ENCODE measurements around the gene PIK3R6. TPM values are rescaled to one million over a fixed set of nuclear protein-coding genes. Genes with fewer than 3 reads are reported as not detected.
A peak's percentile ranks its signal among the peaks of the same experiment; 100 is the strongest.

Gene PIK3R6
- total RNA-seq, 2 donors from 2014 or later: 0.66 TPM; not detected in 1

GRCh38 chr17:8841844-8842243, 25.6 kb downstream of the PIK3R6 start:
- peaks cover 6% of the 10 kb centered on the region for H3K4me1 ChIP-seq
- H3K4me3 ChIP-seq: no peak overlapping the region
- no peaks in the 10 kb centered on the region for H3K36me3 ChIP-seq (replicated peaks in 1 of 2; ENCODE audit: insufficient read depth in 1 of 2, low read depth in 2 of 2)
- H3K9me3 ChIP-seq: no peaks in the 10 kb centered on the region
- WGBS, 2 donors: 66 to 69% methylated on average over 4 of the region's 4 CpGs
- no peak overlapping the region for H3K27ac ChIP-seq
- ATAC-seq (no peak), DNase-seq (no peak)
- no peak for TF ChIP-seq POLR2A (IDR thresholded peaks at IDR 0.05)
- TF ChIP-seq, protein P1, sequence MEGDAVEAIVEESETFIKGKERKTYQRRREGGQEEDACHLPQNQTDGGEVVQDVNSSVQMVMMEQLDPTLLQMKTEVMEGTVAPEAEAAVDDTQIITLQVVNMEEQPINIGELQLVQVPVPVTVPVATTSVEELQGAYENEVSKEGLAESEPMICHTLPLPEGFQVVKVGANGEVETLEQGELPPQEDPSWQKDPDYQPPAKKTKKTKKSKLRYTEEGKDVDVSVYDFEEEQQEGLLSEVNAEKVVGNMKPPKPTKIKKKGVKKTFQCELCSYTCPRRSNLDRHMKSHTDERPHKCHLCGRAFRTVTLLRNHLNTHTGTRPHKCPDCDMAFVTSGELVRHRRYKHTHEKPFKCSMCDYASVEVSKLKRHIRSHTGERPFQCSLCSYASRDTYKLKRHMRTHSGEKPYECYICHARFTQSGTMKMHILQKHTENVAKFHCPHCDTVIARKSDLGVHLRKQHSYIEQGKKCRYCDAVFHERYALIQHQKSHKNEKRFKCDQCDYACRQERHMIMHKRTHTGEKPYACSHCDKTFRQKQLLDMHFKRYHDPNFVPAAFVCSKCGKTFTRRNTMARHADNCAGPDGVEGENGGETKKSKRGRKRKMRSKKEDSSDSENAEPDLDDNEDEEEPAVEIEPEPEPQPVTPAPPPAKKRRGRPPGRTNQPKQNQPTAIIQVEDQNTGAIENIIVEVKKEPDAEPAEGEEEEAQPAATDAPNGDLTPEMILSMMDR (IDR thresholded peaks at IDR 0.05): no peak
- H3K27me3 ChIP-seq: no peaks in the 10 kb centered on the region
- intact Hi-C loops (cut with DNase I): no loop called here

- H3K4me3 ChIP-seq: no peak overlapping the region
- H3K4me1 ChIP-seq: peaks cover 6% of the 10 kb centered on the region
- H3K36me3 ChIP-seq (replicated peaks in 1 of 2; ENCODE audit: insufficient read depth in 1 of 2, low read depth in 2 of 2): no peaks in the 10 kb centered on the region
- no peaks in the 10 kb centered on the region for H3K9me3 ChIP-seq
- TF ChIP-seq POLR2A (IDR thresholded peaks at IDR 0.05): no peak
- TF ChIP-seq, protein P1 (IDR thresholded peaks at IDR 0.05): no peak
- no peak for ATAC-seq
- WGBS, 2 donors: 49 to 52% methylated on average over 10 to 11 of the region's 11 CpGs
- H3K27me3 ChIP-seq: no peaks in the 10 kb centered on the region
- H3K27ac ChIP-seq: no peak overlapping the region
- no peak for DNase-seq
- intact Hi-C loops (cut with DNase I): no loop called here
These were observed 28.0 kb downstream of the PIK3R6 start for GRCh38 chr17:8839410-8839935.

- TF ChIP-seq, protein P1 (IDR thresholded peaks at IDR 0.05): no peak
- TF ChIP-seq POLR2A (IDR thresholded peaks at IDR 0.05): no peak
- no peaks in the 10 kb centered on the region for H3K27me3 ChIP-seq
- ATAC-seq: no peak
- DNase-seq: no peak
- no peaks in the 10 kb centered on the region for H3K9me3 ChIP-seq
- intact Hi-C loops (cut with DNase I): no loop called here
- H3K4me3 ChIP-seq: no peak overlapping the region
- peaks cover 6% of the 10 kb centered on the region for H3K4me1 ChIP-seq
- no peaks in the 10 kb centered on the region for H3K36me3 ChIP-seq (replicated peaks in 1 of 2; ENCODE audit: insufficient read depth in 1 of 2, low read depth in 2 of 2)
- no peak overlapping the region for H3K27ac ChIP-seq
- WGBS, 2 donors: 80 to 86% methylated on average over 10 to 12 of the region's 12 CpGs
These were observed 28.9 kb downstream of the PIK3R6 start for GRCh38 chr17:8838551-8839095.

DNA sequence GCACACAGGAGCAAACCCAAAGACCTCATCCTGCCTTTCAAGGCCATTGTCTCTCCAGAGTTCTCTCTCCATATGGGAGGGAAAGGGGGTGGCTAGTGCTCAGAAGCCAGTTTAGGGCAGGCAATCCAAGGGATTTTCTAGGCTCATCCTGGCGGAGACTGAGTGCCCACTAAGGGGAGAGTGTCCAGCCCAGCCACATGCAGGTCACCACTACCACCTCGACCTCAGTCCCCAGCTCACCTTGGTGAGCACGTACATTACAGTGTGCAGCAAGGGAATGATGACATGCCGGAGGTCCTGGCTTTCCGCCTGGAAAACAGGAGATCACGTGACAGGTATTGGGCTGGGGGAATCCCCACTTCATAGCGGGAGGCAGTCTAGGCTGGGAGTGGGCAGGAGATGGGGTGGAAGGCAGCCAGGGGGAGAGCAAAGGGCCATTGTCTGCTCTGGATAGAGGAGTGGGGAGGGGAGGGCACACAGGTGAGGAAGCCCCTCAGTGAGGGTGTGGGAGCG, 29.9 kb downstream of the PIK3R6 start:
- Histone ChIP-seq H3K4me3 (no peak overlapping the region), H3K27ac (no peak overlapping the region), H3K27me3 (no peaks in the 10 kb centered on the region), H3K9me3 (no peaks in the 10 kb centered on the region), H3K36me3 (replicated peaks in 1 of 2; ENCODE audit: insufficient read depth in 1 of 2, low read depth in 2 of 2) (no peaks in the 10 kb centered on the region), H3K4me1 (peaks cover 6% of the 10 kb centered on the region)
- peak; percentile 85 for ATAC-seq
- intact Hi-C loops (cut with DNase I): no loop called here
- WGBS, 2 donors: 13 to 24% methylated on average over 3 to 8 of the region's 8 CpGs
- TF ChIP-seq POLR2A (IDR thresholded peaks at IDR 0.05): no peak
- TF ChIP-seq, protein P1 (IDR thresholded peaks at IDR 0.05): no peak
- peak; percentile 61 to 73 (median 70) for DNase-seq
